Measurements from ENCODE around the gene OMA1.

DNA sequence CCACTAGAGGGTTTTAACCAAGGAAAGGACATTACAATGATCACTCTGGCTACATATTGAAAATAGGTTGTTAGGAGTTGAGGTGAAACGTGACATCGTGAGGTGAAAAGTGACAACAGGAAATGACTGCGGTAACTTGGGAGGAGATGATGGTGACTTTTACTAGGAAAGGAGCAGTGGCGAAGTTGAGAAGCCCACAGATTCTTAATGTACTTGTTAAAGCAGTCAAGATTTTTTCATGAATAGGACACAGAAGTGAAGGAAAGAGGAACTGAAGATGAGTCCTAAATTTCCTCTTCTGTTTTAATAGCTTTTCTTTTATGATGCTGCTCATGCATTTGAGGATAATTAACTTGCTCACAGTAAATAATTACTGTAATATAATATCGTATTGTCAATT lies 59.5 kb downstream of the OMA1 start:
- TF ChIP-seq ARNT (IDR thresholded peaks at IDR 0.05) (no peak), LEF1 (IDR thresholded peaks at IDR 0.05; ENCODE audit: borderline replicate concordance) (no peak), NFRKB (IDR thresholded peaks at IDR 0.05) (no peak), BHLHE40 (IDR thresholded peaks at IDR 0.05; ENCODE audit: borderline replicate concordance) (no peak), ZNF384 (IDR thresholded peaks at IDR 0.05) (no peak), SUZ12 (IDR thresholded peaks at IDR 0.05) (no peak), FOXM1 (IDR thresholded peaks at IDR 0.05; ENCODE audit: borderline replicate concordance) (no peak), FOXK2 (IDR thresholded peaks at IDR 0.05) (no peak), ELF4 (IDR thresholded peaks at IDR 0.05) (no peak), FOXA1 (IDR thresholded peaks at IDR 0.05) (no peak), CTBP1 (IDR thresholded peaks at IDR 0.05; ENCODE audit: borderline replicate concordance) (no peak)
